K562 (cell line): ENCODE results near the gene PHACTR3. TPM values are rescaled to one million over a fixed set of nuclear protein-coding genes. Genes with fewer than 3 reads are reported as not detected.

Experiments
- ATAC-seq: fragments of 200-7000 bp; cut with Tn5 transposase; 3 replicates; pipeline ENCODE4 v1.9.1; 2020; ENCODE audit warnings: moderate library complexity
- BruUV-seq: library from RNA; stranded (reverse); fragments of 400-500 nt; replicated peaks from 2 replicates; lab custom pipeline; 2021; lab: Mats Ljungman, UMichigan
- CTCF ChIA-PET: fragments of 300-600 bp; formaldehyde crosslinking; extraction: SDS; loops from one replicate; lab custom pipeline; 2021; ENCODE audit warnings: low intra/inter-chr PET ratio; lab: Yijun Ruan, JAX
- POLR2A ChIA-PET: fragments of 300-600, 350-650 bp; sonication (Branson Sonifier 250); formaldehyde crosslinking; extraction: SDS; loops from one replicate; lab custom pipeline; 2021; ENCODE audit warnings: antibody characterized with exemption, inconsistent platforms; lab: Yijun Ruan, JAX
- DNase-seq, 4 experiments: peaks; one replicate each; pipeline versions ENCODE4 v3.0.0 to v3.0.0-alpha.2; 2011 to 2018; ENCODE audit warnings: low spot score in 3 of 4, mixed read lengths in 3 of 4; ENCODE audit errors: extremely low read depth in 1 of 4
- FAIRE-seq: peaks from 2 replicates; lab custom pipeline; 2011; peaks lifted over from hg19 to GRCh38; lab: Jason Lieb, UNC
- H2AFZ ChIP-seq: 2 replicates; pipeline ENCODE4 v1.6.0; 2011; ENCODE audit warnings: low read depth, low read length, control low read depth, inconsistent platforms
- H3K27ac ChIP-seq: fragments of 200-600 bp; 3 replicates; pipeline ENCODE4 v1.8.0; 2011; ENCODE audit warnings: low read depth, mild to moderate bottlenecking, control low read depth, inconsistent platforms, low read length, moderate library complexity, mixed read lengths; ENCODE audit errors: extremely low read depth
- H3K27me3 ChIP-seq, 2 experiments: fragments of 300-600 bp in 1 of 2; 2 replicates in 1 of 2; 3 replicates in 1 of 2; pipeline versions ENCODE4 v1.6.0 to v1.8.0; 2011; ENCODE audit warnings: inconsistent platforms in 2 of 2, low read length in 2 of 2, mild to moderate bottlenecking in 1 of 2, mixed read lengths in 1 of 2, moderate library complexity in 1 of 2; ENCODE audit not compliant: control insufficient read depth in 2 of 2, insufficient read depth in 2 of 2
- H3K36me3 ChIP-seq: fragments of 300-600 bp; 3 replicates; pipeline ENCODE4 v1.8.0; 2011; ENCODE audit warnings: mild to moderate bottlenecking, low read length, inconsistent platforms; ENCODE audit not compliant: control insufficient read depth, insufficient read depth
- H3K4me1 ChIP-seq, 2 experiments: fragments of 200-600 bp in 1 of 2; replicated peaks in 1 of 2; 2 replicates in 1 of 2; 3 replicates in 1 of 2; pipeline versions ENCODE4 v1.5.1 to v1.8.0; 2011; ENCODE audit warnings: inconsistent platforms in 2 of 2, low read length in 2 of 2, mild to moderate bottlenecking in 1 of 2, mixed read lengths in 1 of 2, moderate library complexity in 1 of 2; ENCODE audit not compliant: control insufficient read depth in 2 of 2, insufficient read depth in 2 of 2
- H3K4me2 ChIP-seq: 2 replicates; pipeline ENCODE4 v1.6.1; 2011; ENCODE audit warnings: low read length, control low read depth, inconsistent platforms, mixed read lengths; ENCODE audit not compliant: insufficient read depth
- H3K4me3 ChIP-seq: fragments of 200-600 bp; sonication (generic), shearing (Covaris generic); 2 replicates; pipeline ENCODE4 v1.5.1; 2016; ENCODE audit warnings: control low read depth, inconsistent platforms
- H3K79me2 ChIP-seq: fragments of 200-600 bp; 3 replicates; pipeline ENCODE4 v1.8.0; 2011; ENCODE audit warnings: low read length, inconsistent platforms; ENCODE audit not compliant: control insufficient read depth, insufficient read depth
- H3K9ac ChIP-seq, 2 experiments: 2 replicates each; pipeline versions ENCODE4 v1.6.0 to v1.6.1; 2011; ENCODE audit warnings: low read depth in 2 of 2, low read length in 2 of 2, control low read depth in 1 of 2, inconsistent platforms in 1 of 2, mild to moderate bottlenecking in 1 of 2, mixed read lengths in 1 of 2; ENCODE audit not compliant: insufficient read depth in 1 of 2
- H3K9me1 ChIP-seq: one replicate; pipeline ENCODE4 v1.6.0; 2011; ENCODE audit warnings: inconsistent platforms, mild to moderate bottlenecking, low read length, moderate library complexity; ENCODE audit not compliant: control insufficient read depth, insufficient read depth
- H3K9me3 ChIP-seq: replicated peaks from 2 replicates; pipeline ENCODE4 v1.5.1; 2011; ENCODE audit warnings: low read depth, low read length, inconsistent platforms; ENCODE audit not compliant: control insufficient read depth, insufficient read depth
- H4K20me1 ChIP-seq: replicated peaks from 2 replicates; pipeline ENCODE4 v1.6.1; 2011; ENCODE audit warnings: low read length, inconsistent platforms, mixed read lengths; ENCODE audit not compliant: control insufficient read depth, insufficient read depth
- ELF4 ChIP-seq: fragments of 450-650 bp; formaldehyde crosslinking; IDR thresholded peaks from 2 replicates; pipeline ENCODE4 v1.4.0; 2022; ENCODE audit warnings: missing genetic modification characterization
- HIVEP1 ChIP-seq: fragments of 250-450 bp; sonication (Bioruptor Pico); IDR thresholded peaks from 2 replicates; pipeline ENCODE4 v1.4.0; 2020; ENCODE audit warnings: mild to moderate bottlenecking
- JUND ChIP-seq, 2 experiments: IDR thresholded peaks; 2 replicates in 1 of 2; 3 replicates in 1 of 2; pipeline ENCODE4 v1.6.1; 2011; ENCODE audit warnings: borderline replicate concordance in 2 of 2, low read depth in 2 of 2, low read length in 2 of 2, improper control_type of control experiment in 1 of 2, missing biosample characterization in 1 of 2, missing genetic modification characterization in 1 of 2, missing genetic modification reagents in 1 of 2
- KDM4B ChIP-seq, 2 experiments: fragments of 450-650 bp in 1 of 2; sonication (generic) in 1 of 2; IDR thresholded peaks; 2 replicates each; pipeline ENCODE4 v1.6.1; 2016 to 2017; ENCODE audit warnings: borderline replicate concordance in 2 of 2, antibody characterized with exemption in 1 of 2, low read depth in 1 of 2, mild to moderate bottlenecking in 1 of 2
- MAFG ChIP-seq: fragments of 450-650 bp; conservative IDR thresholded peaks from 2 replicates; pipeline ENCODE4 v1.6.1; 2016; ENCODE audit warnings: missing genetic modification characterization, missing compliant biosample characterization
- NR2C2 ChIP-seq, 2 experiments: fragments of 200-800 bp in 1 of 2; sonication (Bioruptor generic) in 1 of 2; sonication (generic) in 1 of 2; formaldehyde crosslinking in 1 of 2; IDR thresholded peaks; 2 replicates each; pipeline versions ENCODE4 v1.6.1 to v1.8.0; 2016 to 2022; ENCODE audit warnings: mild to moderate bottlenecking in 1 of 2, missing compliant biosample characterization in 1 of 2, missing genetic modification characterization in 1 of 2, missing genetic modification reagents in 1 of 2
- RBM39 ChIP-seq: fragments of 200-400 bp; formaldehyde crosslinking; optimal IDR thresholded peaks from 2 replicates; pipeline ENCODE3; 2018; ENCODE audit warnings: low read depth, low read length
- SAFB2 ChIP-seq: fragments of 200-400 bp; formaldehyde crosslinking; IDR thresholded peaks from 2 replicates; pipeline ENCODE4 v1.6.1; 2018; ENCODE audit warnings: borderline replicate concordance, low read length, low read depth, moderate library complexity; ENCODE audit not compliant: severe bottlenecking
- STAT5B ChIP-seq: fragments of 250-450 bp; sonication (Bioruptor Pico); IDR thresholded peaks from 2 replicates; pipeline ENCODE4 v1.8.0; 2021; ENCODE audit warnings: mild to moderate bottlenecking, inconsistent platforms
- XRCC5 ChIP-seq: fragments of 200-400 bp; formaldehyde crosslinking; IDR thresholded peaks from 2 replicates; pipeline ENCODE4 v1.6.1; 2017; ENCODE audit warnings: low read depth, mild to moderate bottlenecking, low read length
- ZNF23 ChIP-seq: fragments of 250-450 bp; sonication (Bioruptor Pico); IDR thresholded peaks from 2 replicates; pipeline ENCODE4 v1.4.0; 2020; ENCODE audit warnings: mild to moderate bottlenecking
- ZNF584 ChIP-seq: fragments of 200-800 bp; sonication (Bioruptor generic); IDR thresholded peaks from 2 replicates; pipeline ENCODE4 v1.6.1; 2016; ENCODE audit warnings: low read depth, mild to moderate bottlenecking, missing genetic modification characterization, missing compliant biosample characterization
- WGBS: fragments of 100-300 bp; shearing (Covaris generic); methylation state at CpG from one replicate; pipeline ENCODE4 v1.1.6; 2016; ENCODE audit warnings: low coverage, mixed read lengths; ENCODE audit not compliant: insufficient coverage; ENCODE audit errors: missing lambda C conversion rate; 5-methylcytosine and 5-hydroxymethylcytosine counted together
- in situ Hi-C: fragments of 300-500 bp; cut with MboI; formaldehyde crosslinking; loops from 4 replicates; pipeline ENCODE4 v1.15.0; 2018; ENCODE audit warnings: inconsistent platforms, mixed read lengths
- intact Hi-C: fragments of 100-400 bp; cut with micrococcal nuclease; formaldehyde crosslinking; loops from 2 replicates; pipeline ENCODE4 v1.14.2; 2022
- polyA plus RNA-seq, 8 experiments: library from polyadenylated mRNA; depleted of rRNA in 4 of 8; stranded (reverse) in 5 of 8; unstranded in 3 of 8; fragments of >200 nt; fragmentation: Nextera tagmentation in 2 of 8; fragmentation: Illumina TruSeq in 1 of 8; extraction: Ambion mirVana in 2 of 8; extraction: Trizol in 1 of 8; gene quantifications; 2 replicates each; pipeline versions ENCODE4 v1.2.1 to v1.2.3, GENCODE V29; 2011 to 2014; ENCODE audit warnings: inconsistent platforms in 1 of 8, missing spikeins in 1 of 8
- total RNA-seq, 7 experiments: library from RNA; depleted of rRNA in 6 of 7; stranded (reverse); fragments of >200 nt in 6 of 7; fragmentation: Illumina TruSeq in 2 of 7; extraction: Trizol in 2 of 7; gene quantifications; 2 replicates each; pipeline versions ENCODE4 v1.2.1 to v1.2.3, GENCODE V29; 2011 to 2021; ENCODE audit warnings: low replicate concordance in 1 of 7
- TF ChIP-seq, protein P1 (sequence below): fragments of 200-800 bp; sonication (Bioruptor generic); IDR thresholded peaks from 2 replicates; pipeline ENCODE4 v1.6.1; 2016; ENCODE audit warnings: missing genetic modification characterization, missing compliant biosample characterization
- TF ChIP-seq, protein P2 (sequence below): fragments of 250-450 bp; sonication (Bioruptor Pico); IDR thresholded peaks from 2 replicates; pipeline ENCODE4 v1.4.0; 2020; ENCODE audit warnings: borderline replicate concordance

PHACTR3 gene
- total and polyA plus RNA-seq, 9 of the 15 experiments (the other 6 are each of a cell fraction or from before 2014, with no cell fraction given), result not detected

DNA sequence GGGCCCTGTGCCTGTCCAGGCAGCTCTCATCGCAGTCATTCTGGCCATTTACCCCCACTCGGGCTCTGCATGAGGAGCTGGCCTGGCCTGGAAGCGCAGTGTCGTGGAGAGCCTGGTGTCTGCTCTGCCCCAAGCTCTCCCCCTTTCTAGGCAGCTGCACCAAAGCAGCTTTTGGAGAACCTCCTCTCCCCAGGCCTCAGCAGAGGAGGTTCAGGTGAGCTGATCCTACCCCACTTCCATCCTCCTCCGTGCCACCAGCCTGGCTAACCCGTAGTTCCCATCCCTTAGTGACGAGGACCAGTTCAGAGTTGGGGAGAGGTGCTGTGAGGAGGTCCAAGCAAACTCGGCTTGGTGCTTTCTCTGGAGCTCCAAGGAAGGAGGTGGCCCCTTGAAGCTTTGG lies 30.5 kb upstream of the PHACTR3 start:
- Histone ChIP-seq H3K36me3 (no peaks in the 10 kb centered on the region), H3K4me3 (no peak overlapping the region), H3K79me2 (no peaks in the 10 kb centered on the region), H3K9ac (no peak overlapping the region), H3K27me3 (peaks cover 4 to 31% of the 10 kb centered on the region in 2 experiments; a peak in 3 of 5 replicates), H3K9me3 (no peaks in the 10 kb centered on the region), H3K27ac (no peak overlapping the region), H2AFZ (no peak overlapping the region), H3K4me2 (no peak overlapping the region), H3K9me1 (no peaks in the 10 kb centered on the region), H4K20me1 (peaks cover 5% of the 10 kb centered on the region; the same call in 1 of the 2 replicates), H3K4me1 (peaks cover 0 to 10% of the 10 kb centered on the region in 2 experiments; a peak in 2 of 5 replicates)
- no peak for DNase-seq
- POLR2A ChIA-PET, result no interaction called here
- CTCF ChIA-PET, result no interaction called here
- intact Hi-C loops (no loop called here), in situ Hi-C loops (no loop called here)
- TF ChIP-seq, protein P1, sequence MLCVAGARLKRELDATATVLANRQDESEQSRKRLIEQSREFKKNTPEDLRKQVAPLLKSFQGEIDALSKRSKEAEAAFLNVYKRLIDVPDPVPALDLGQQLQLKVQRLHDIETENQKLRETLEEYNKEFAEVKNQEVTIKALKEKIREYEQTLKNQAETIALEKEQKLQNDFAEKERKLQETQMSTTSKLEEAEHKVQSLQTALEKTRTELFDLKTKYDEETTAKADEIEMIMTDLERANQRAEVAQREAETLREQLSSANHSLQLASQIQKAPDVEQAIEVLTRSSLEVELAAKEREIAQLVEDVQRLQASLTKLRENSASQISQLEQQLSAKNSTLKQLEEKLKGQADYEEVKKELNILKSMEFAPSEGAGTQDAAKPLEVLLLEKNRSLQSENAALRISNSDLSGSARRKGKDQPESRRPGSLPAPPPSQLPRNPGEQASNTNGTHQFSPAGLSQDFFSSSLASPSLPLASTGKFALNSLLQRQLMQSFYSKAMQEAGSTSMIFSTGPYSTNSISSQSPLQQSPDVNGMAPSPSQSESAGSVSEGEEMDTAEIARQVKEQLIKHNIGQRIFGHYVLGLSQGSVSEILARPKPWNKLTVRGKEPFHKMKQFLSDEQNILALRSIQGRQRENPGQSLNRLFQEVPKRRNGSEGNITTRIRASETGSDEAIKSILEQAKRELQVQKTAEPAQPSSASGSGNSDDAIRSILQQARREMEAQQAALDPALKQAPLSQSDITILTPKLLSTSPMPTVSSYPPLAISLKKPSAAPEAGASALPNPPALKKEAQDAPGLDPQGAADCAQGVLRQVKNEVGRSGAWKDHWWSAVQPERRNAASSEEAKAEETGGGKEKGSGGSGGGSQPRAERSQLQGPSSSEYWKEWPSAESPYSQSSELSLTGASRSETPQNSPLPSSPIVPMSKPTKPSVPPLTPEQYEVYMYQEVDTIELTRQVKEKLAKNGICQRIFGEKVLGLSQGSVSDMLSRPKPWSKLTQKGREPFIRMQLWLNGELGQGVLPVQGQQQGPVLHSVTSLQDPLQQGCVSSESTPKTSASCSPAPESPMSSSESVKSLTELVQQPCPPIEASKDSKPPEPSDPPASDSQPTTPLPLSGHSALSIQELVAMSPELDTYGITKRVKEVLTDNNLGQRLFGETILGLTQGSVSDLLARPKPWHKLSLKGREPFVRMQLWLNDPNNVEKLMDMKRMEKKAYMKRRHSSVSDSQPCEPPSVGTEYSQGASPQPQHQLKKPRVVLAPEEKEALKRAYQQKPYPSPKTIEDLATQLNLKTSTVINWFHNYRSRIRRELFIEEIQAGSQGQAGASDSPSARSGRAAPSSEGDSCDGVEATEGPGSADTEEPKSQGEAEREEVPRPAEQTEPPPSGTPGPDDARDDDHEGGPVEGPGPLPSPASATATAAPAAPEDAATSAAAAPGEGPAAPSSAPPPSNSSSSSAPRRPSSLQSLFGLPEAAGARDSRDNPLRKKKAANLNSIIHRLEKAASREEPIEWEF, result no peak
- no peak for TF ChIP-seq RBM39
- no peak for TF ChIP-seq XRCC5
- no peak for TF ChIP-seq ZNF584 (CRISPR knock-in tag)
- TF ChIP-seq SAFB2, result no peak
- TF ChIP-seq MAFG (tag), result no peak
- TF ChIP-seq NR2C2 (CRISPR knock-in tag; IDR thresholded peaks at IDR 0.05), result no peak
- no peak for TF ChIP-seq NR2C2 (tag; IDR thresholded peaks at IDR 0.05)
- TF ChIP-seq ELF4, result no peak
- TF ChIP-seq JUND (IDR thresholded peaks at IDR 0.05; ENCODE audit: borderline replicate concordance, low read depth, low read length), result no peak
- TF ChIP-seq JUND (tag; IDR thresholded peaks at IDR 0.05; ENCODE audit: borderline replicate concordance, low read depth, low read length), result no peak
- no peak for TF ChIP-seq STAT5B (CRISPR knock-in tag)
- no peak for TF ChIP-seq HIVEP1 (CRISPR knock-in tag)
- no peak for TF ChIP-seq ZNF23 (CRISPR knock-in tag)
- TF ChIP-seq, protein P2, sequence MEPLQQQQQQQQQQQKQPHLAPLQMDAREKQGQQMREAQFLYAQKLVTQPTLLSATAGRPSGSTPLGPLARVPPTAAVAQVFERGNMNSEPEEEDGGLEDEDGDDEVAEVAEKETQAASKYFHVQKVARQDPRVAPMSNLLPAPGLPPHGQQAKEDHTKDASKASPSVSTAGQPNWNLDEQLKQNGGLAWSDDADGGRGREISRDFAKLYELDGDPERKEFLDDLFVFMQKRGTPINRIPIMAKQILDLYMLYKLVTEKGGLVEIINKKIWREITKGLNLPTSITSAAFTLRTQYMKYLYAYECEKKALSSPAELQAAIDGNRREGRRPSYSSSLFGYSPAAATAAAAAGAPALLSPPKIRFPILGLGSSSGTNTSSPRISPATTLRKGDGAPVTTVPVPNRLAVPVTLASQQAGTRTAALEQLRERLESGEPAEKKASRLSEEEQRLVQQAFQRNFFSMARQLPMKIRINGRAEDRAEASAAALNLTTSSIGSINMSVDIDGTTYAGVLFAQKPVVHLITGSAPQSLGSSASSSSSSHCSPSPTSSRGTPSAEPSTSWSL (CRISPR knock-in tag), result no peak
- TF ChIP-seq KDM4B (IDR thresholded peaks at IDR 0.05; ENCODE audit: borderline replicate concordance in 2 of 2, low read depth in 1 of 2), result no peak
- FAIRE-seq, result no peak
- ATAC-seq, result no peak
- BruUV-seq, result no TSS peak
- 0% methylated on average over 8 of the region's 8 CpGs for WGBS
